IPS DF 19.7 (cell line): ENCODE measurements around the gene TSEN15.
"Not testable (repeated sequence)": the region's sequence is repeated elsewhere in the genome, so short reads cannot be mapped to it uniquely, and the experiment has no call there.

Experiments used
- DNase-seq: peaks from one replicate; pipeline ENCODE4 v3.0.0-alpha.2; 2013; ENCODE audit warnings: low read depth, low spot score

Gene TSEN15

DNA sequence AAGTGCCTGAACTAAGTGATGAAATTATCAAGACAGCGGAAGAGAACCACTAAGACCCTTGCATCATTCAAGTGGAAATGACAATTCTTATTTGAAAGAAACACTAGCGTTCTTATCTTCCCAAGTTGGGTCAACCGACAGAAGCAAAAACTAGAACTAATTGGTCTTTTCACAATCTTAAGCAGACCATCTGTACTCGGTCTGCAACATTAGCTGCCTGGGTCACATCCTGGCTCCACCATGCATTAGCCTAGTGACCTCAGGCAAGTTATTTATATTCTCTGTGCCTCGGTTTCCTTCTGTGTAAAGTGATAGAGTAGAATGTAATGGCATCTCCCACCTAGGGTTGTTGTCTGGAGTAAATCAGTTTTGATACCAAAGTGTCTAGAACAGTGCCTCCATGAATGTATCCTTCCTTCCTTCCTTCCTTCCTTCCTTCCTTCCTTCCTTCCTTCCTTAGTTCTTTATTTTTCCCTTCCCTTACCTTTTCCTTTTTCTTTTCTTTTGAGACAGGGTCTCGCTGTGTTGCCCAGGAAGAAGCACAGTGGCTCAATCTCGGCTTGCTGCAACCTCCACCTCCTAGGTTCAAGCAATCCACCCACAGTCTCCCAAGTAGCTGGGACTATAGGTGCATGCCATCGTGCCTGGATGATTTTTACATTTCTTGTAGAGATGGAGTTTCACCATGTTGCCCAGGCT is 20.0 kb upstream of the TSEN15 start:
- no peak for DNase-seq

DNA sequence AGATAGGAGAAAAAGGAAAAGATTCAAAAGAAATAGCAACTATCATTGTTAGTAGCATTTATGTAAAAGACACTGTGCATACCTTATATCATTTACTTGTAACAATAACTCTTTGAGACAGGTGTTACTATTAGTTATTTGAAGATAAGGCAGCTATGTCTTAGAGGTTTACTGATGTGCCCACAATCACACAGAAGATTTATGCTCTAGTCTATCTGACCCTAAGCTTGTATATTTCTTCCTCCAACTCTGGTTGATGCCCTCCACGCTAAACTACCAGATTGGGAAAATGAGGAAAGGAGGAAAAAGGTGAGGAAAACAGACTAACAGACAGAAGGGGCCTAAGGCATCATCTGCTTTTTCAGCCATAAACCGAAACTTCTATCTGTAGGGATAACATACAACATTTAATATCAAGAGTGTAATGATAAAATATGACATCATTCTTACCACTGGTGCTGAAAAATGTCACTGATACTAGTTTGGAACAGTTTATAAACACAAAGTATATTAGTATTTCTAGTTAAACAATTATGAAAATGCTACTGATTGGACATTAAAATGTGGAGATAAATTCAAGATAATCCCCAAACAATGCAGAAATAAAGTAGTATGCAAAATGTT is 19.1 kb upstream of the TSEN15 start:
- DNase-seq, result no peak

DNA sequence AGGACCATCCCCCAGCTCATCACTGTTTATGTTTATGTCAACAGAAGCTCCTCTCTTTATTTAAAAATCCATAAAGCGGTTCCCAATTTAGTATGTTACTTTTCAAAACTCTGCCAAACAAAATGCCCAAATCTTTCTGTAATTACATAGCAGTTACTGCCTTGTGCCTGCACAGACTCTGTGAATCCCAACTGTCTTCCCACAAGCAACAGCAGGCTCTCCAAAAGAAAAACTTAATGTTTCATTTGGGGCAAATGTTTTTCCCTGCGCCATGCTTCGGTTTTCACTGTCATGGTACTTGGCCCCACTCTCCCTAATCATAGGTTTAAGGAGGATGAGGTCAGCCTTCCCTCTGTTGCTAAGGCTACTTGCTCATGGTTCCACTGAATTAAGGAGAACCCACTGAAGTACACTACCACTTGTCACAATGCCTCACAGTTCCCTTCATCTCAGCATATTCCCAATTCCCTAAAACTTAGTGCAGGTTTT is 18.6 kb upstream of the TSEN15 start:
- no peak for DNase-seq

DNA sequence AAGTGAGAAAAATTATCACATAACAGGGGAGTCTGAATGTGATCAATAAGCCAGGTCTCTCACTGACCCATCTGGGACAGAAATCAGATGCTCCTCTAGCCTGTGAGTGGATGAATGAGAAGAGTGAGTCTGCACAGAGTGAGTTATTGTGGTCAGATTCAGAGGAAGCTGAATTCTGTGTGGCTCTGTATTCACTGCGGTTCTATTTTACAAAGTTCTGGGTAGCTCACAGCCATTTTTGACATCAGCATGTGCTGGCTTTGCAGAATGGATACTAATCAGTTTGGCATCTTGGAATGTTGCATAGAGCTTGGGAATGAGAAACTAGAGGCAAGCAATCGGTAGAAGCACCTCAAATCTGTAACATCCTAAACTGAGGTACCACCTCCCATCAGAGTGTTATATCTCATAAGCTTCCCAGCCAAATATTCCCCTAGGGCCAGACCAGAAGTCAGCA is 17.8 kb upstream of the TSEN15 start:
- no peak for DNase-seq

DNA sequence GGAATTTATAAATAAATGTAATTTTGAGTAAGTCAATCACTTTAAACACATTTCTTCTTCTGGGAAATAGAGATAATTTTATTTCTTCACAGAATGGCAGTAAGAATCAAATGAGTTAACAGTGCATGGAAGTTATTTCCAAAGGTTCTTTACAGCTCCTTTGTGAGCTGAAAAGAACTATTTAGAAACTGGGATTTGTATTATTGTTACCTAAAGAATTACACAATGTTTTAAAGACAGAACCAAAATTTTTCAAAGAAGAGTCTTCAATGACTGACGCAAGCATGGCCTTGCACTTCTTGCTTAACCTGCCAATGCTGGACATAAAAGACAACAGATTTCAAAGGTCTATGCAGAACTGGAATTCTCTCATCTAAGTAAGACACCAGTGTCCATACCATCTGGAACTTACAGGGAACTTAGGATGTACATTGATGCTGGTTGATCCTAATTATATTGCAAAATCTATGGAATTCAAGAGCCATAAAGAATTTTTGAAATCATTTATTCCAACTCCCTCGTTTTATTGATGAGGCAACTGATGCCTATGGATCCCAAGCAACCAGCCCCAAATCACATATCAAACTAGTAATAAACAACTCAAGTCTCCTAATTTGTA is 16.7 kb upstream of the TSEN15 start:
- DNase-seq, result no peak

DNA sequence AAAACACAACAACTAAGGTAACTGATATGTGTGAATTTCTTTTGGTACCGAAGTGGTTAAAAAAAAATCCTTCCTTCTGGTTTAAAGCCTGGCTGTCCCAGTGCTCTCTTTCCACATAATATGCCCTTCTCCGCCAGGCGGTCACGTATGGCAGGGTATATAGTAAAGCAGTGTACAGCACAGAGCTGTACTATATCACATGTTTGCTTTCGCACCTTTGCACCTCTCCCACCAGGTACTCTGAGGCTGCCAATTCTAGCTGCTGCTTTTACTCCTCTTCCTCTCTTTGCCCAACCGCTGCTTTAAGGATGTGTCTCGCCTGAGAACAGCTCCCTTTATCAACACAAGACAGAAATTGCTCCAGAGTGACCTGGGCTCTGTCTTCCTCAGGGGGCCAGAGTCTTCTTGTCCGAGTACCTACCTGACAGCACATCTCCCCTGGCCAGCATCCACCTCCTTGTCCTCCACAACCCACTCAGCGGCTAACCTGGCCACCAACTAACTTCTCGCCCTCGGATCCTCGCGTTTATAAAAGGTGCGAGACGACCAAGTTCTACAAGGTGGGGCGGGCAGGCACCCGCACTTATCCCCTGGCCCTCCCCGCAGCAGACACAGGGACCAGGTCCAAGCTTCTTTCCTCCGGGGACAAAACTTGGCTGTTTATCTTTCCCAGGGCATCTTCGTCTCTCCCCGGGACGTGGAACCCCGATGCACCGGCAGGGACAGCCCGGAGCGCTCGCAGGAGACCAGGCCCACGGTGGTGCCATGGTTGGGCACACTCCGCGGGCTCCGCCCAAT is 15.6 kb upstream of the TSEN15 start:
- no peak for DNase-seq

DNA sequence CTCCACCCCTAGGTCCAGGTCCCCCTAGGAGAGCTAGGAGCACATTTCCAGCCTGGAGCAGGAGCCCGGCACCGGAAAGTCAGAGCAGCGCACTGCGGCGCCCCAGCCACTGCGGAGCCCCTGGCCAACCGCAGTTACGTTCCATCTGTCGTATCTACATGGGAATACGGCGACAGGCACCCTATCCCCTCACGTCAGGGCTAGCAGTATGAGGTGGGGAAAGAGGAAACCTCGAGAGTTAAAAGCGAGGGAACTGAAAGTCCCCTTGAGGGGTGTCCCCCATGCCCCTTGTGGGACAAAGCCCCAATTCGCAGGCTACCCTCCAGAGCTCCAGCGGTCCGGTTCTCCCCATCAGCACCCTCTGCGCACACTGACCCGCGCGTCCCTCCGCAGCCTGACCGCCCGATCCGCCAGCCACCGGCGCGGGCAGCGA is 15.0 kb upstream of the TSEN15 start:
- DNase-seq, result no peak

DNA sequence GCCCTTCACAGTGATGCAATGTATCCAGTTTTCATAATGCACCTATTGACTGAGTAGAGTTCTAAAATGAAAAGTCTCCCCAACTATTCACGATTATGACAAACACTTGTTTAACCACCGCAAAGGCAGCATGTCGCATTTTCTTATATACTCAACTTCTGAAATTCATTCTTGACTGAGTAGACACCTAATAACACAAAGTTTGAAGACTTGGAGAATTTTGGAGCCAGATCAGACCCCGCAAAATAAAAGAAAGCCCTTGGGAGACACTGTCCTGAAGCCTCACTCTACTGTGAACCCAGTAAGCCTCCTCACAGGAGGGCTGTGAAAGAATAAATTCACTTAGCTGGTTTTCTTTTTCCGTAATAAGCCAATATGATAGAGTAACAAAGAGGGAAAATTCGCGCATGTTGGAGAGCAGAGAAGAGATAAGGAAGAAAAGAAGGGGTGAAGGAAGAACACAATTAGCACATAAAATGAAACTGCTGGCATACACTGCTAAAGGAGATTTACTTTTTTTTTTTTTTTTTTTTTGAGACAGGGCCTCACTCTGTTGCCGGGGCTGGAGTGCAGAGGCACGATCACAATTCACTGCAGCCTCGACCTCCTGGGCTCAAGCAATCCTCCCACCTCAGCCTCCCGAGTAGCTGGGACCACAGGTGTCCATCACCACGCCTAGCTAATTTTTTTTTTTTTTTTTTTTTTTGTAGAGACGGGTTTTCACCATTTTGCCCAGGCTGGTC is 13.5 kb upstream of the TSEN15 start:
- DNase-seq, result no peak

DNA sequence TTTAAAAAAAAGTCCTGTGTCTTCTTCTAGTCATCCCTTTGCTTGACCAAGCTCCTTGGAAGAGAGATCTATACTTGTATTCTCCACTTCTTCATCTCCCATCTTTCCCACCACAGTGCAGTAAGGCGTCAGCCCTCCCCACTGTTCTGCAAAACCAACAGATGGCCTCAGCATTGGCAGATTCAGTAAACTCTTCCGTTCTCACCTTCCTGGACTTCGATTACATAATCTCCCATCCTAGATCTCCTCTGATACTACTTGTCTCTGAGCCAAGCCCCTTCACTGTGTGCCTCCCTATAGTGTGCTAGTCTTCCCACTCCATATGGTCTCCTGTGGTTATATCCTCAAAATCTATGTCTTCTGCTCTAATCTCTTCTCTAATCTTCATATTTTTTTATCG is 12.4 kb upstream of the TSEN15 start:
- DNase-seq, result no peak

DNA sequence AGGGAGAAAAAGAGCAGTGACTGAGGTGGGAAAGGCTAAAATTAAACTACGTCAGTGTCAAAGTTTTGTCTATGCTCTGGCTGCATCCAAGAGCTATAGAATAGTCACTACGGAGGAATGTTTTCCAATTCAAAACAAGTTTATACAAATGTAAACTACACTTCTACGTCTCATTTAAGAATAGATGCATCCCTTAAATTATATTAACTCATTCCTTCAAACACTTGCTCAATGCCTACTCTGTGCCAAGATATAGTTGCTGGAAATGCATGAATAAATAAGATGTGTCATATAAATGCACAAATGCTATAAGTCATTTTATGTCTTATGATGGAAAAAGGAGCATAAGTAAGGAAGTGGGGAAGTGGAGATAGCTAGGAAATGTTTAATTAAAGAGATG is 9.8 kb upstream of the TSEN15 start:
- DNase-seq, result no peak

DNA sequence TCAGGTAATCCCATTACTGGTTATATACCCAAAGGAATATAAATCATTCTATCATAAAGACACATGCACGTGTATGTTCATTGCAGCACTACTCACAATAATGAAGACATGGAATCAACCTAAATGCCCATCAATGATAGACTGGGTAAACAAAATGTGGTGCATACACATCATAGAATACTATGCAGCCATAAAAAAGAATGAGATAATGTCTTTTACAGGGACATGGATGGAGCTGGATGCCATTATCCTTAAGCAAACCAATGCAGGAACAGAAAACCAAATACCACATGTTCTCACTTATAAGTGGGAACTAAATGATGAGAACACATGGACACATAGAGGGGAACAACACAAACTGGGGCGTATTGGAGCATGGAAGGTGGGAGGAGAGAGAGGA is 8.2 kb upstream of the TSEN15 start:
- DNase-seq, result not testable (repeated sequence)

DNA sequence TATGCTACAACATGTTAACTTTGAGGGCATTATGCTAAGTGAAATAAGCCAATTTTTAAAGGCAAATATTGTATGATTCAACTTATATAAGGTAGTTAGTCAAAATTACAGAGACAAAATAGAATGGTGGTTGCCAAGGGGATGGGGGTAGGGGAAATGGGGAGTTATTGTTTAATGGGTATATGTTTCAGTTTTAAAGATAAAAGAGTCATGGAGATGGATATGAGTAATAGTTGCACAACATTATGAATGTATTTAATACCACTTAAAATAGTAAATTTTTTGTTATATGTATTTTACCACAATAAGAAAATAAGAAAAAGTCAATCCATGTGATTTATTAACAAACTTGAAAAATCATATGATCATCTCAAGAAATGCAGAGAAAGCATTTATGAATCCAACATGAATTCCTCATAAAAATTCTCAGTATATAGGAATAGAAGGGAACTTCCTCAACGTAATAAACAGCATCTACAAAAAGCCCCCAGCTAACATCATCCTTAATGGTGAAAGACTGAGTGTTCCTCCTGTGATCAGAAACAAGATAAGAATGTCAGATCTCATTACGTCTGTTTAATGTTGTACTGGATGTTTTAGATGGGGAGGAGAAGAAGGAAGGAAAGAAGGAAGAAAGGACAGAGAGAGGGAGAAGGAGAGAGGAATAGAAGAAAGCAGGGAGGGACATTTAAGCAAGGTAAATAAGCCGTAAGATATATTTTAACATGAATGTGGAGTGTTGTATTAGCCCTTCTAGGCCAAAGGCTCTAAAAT is 6.7 kb upstream of the TSEN15 start:
- DNase-seq, result no peak

DNA sequence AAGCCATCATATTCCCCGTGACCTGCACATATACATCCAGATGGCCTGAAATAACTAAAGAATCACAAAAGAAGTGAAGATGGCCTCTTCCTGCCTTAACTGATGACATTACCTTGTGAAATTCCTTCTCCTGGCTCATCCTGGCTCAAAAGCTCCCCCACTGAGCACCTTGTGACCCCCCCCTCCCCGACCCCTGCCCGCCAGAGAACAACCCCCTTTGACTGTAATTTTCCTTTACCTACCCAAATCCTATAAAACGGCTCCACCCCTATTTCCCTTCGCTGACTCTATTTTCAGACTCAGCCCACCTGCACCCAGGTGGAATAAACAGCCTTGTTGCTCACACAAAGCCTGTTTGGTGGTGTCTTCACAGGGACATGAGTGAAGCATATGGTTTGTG is 4.0 kb upstream of the TSEN15 start:
- DNase-seq, result not testable (repeated sequence)

DNA sequence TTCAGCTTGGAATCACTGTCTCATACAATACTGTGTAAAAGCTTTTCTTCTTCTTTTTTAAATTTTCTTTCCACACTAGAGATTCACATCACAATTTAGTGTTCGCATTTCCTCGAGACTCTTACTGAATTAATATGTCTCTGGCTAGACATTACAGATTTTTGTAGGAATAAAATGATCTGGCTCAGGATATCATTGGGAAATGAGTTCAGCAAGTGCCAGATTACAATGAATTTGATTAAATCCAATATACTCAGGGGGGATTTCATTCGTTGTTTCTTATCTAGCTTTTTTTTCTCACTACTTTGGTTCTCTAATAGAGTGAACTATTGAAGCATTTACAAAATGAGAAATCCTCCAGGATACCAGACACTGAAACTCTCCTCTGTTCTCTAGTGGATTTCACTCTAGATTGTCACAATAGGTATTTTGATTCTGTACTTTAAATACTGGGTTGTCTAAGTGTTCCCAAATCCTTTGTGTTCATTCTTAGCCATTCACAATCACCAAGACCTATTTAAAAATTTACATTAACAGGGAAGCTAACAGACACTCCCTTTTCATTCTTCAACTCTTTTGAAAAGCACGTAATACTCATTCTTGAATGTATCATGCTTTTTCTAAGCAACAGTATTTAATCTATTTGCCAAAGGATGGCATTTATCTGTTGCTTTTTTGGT is 2.8 kb upstream of the TSEN15 start:
- DNase-seq, result no peak

DNA sequence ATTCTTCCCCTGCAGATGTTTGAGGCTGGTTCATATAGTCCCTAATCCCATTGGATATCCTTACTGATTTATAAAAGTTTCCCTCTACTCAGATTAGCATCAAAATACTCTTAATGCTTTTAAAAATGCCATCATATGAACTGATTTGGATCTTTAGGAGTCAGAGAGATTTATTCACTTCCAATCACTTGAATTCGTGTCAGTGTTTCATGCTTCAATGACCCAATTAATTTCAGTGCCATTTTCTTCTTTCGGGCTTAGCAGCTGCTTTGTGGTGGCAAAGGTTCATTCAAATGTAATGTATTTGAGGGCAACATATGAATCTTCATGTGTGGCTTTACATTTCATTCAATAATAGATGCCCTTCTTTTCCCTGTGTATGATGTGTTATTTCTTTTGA is 2.2 kb upstream of the TSEN15 start:
- DNase-seq, result no peak

DNA sequence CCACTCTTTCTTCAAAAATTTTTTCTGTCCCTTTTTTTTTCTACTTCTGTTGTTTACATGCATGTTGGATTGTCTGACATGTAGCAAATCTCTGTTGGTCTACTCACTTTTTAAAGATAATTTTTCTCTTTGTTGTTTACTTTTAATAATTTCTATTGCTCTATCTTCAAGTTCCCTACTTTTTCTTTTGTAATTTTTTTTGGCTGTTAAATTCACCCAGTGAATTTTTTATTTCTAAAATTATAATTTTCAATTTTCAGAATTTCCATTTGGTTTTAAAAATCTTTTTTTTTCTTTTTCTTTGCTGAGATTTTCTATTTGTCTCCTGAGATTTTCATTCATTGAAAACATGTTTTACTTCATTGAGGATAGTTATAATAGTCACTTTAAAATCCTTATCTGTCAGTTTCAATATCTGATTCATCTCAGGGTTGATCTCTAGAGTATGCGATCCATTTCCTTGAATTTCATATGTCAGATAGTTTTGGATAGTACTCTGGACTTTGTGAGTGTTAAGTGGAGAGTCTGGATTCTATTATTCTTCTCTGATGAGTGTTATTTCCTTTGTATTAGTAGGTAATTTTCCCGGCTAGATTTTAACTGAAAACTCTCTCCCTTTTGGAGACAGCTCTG is 1.6 kb upstream of the TSEN15 start:
- DNase-seq, result no peak

DNA sequence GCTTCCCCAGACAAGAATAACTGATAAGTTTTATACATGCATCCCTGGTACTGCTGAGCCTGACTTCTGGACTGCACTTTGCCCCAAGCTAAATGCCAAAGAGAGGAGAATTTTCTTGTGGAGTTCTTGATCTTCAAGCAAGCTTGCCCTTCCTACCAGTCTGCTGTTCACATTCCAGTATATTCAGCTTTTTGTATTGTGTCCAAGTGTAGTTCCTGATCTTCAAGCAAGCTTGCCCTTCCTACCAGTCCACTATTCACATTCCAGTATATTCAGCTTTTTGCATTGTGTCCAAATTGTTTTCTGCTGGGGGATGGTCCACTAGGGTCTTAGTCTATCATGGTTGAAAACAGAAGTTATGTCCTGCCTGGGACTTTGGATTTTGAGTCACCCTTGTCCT is 894 bp upstream of the TSEN15 start:
- DNase-seq, result no peak

DNA sequence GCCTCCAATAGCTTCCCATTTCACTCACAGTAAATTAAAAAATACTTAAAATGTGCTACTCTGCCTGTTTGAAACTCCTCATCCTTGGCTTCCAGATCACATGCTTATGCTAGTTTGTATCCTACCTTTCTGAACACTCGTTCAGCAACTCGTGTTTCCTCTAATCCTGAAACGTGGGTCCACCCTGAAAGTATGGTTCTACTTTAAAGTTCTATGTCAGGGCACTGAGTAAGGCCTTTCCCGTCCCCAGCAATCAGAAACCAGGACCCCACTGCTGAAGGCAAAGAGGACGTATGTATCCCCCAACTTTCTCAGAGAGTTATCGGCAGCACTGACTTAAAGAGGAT is 419 bp upstream of the TSEN15 start:
- DNase-seq, result no peak

DNA sequence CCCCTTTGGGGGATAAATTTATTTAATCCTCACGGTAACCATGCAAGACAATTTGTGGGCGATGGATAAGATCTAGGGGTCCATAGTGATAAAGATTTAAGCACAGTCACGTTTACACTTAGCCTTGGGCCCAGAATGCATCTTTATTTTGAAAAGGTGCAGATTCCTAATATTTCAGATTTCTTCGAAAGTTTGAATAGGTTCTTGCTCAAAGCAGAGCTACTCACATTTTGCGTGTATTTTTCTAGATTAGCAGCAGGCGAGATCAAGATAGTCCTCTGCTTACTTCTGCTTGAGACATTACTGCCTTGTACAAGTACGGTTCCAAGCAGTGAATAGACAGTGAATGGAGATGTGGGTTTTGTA is 647 bp downstream of the TSEN15 start:
- DNase-seq, result no peak

DNA sequence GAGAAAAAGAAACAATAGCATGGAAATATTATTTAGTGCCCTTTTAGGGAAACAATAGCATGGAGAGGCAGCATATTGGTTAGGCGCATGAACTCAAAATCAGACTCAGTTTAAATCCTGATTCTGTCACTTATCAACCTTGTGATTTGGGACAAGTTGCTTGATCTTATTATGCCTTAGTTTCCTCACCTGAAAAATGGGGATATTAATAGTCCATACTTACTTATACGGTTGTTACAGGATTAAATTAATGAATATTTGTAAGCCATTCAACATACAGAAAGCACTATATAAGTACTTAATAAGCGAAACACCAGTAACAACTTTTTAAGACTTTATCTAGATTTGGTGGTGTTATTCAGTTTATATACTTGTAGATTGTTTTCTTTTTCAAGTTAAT is 1.2 kb downstream of the TSEN15 start:
- no peak for DNase-seq
